ENCODE data around the gene FADS6. TPM values are rescaled to one million over a fixed set of nuclear protein-coding genes. Genes with fewer than 3 reads are reported as not detected.
"Not testable (repeated sequence)": the region's sequence is repeated elsewhere in the genome, so short reads cannot be mapped to it uniquely, and the experiment has no call there.

FADS6 gene
- total and polyA plus RNA-seq, 12 donors: 0.92 to 15.3 (median 6.0) TPM

DNA sequence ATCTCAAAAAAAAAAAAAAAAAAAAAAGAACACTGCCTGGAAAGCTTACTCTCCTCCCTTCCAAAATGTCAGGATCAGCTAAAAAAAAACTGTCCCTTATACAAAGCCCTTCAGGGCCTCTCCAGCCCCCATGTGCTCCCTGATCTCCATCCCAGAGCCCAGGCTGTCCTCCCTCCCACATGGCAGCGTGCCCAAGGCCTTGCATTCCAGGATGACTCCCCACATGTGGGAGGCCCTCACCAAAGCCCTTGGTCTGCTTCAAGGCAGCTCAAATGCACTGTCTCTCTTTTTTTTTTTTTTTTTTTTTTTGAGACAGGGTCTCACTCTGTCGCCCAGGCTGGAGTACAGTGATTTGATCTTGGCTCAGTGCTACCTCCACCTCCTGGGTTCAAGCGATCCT is 22.9 kb downstream of the FADS6 start:
- Histone ChIP-seq H3K9me3 (replicated peaks in 1 of 3) (no peaks in the 10 kb centered on the region), H3K36me3 (replicated peaks in 1 of 2) (no peaks in the 10 kb centered on the region), H3K4me1 (replicated peaks in 1 of 2) (peaks cover 47 to 49% of the 10 kb centered on the region in 2 donors), H3K27me3 (no peaks in the 10 kb centered on the region), H3K27ac (peak overlapping the region in 4 of 5 donors; percentile 43 to 94 (median 73)), H3K4me3 (peak overlapping the region in 1 of 4 donors; percentile 68)
- WGBS, 4 donors: 28 to 49% (median 42%) methylated on average over 3 of the region's 3 CpGs
- peak in 1 of 2 donors; percentile 49 for TF ChIP-seq POLR2A (IDR thresholded peaks at IDR 0.05)
- TF ChIP-seq, protein P1, sequence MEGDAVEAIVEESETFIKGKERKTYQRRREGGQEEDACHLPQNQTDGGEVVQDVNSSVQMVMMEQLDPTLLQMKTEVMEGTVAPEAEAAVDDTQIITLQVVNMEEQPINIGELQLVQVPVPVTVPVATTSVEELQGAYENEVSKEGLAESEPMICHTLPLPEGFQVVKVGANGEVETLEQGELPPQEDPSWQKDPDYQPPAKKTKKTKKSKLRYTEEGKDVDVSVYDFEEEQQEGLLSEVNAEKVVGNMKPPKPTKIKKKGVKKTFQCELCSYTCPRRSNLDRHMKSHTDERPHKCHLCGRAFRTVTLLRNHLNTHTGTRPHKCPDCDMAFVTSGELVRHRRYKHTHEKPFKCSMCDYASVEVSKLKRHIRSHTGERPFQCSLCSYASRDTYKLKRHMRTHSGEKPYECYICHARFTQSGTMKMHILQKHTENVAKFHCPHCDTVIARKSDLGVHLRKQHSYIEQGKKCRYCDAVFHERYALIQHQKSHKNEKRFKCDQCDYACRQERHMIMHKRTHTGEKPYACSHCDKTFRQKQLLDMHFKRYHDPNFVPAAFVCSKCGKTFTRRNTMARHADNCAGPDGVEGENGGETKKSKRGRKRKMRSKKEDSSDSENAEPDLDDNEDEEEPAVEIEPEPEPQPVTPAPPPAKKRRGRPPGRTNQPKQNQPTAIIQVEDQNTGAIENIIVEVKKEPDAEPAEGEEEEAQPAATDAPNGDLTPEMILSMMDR (IDR thresholded peaks at IDR 0.05): no peak
- intact Hi-C loops (cut with DNase I): no loop called here
- peak; percentile 91 to 97 (median 97) for DNase-seq

DNA sequence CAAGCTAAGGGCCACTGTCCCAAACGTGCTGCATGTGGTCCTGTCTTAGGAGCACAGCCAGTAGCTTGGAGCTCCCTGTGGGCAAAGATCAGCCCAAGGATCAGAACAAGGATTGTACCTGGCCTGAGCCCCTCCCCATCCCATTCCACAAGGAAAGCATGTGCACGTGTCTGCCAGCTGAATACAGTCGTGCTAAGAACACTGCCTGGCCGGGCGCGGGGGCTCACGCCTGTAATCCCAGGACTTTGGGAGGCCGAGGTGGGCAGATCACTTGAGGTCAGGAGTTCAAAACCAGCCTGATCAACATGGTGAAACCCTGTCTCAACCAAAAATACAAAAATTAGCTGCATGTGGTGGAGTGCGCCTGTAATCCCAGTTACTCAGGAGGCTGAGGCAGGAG is 23.4 kb downstream of the FADS6 start:
- H3K27ac ChIP-seq: peak overlapping the region in 4 of 5 donors; percentile 67 to 86 (median 80)
- H3K4me3 ChIP-seq; H3K27me3 ChIP-seq; intact Hi-C loops (cut with DNase I); H3K9me3 ChIP-seq (replicated peaks in 1 of 3); H3K36me3 ChIP-seq (replicated peaks in 1 of 2); DNase-seq: not testable (repeated sequence)
- H3K4me1 ChIP-seq (replicated peaks in 1 of 2): peaks cover 43 to 54% of the 10 kb centered on the region in 2 donors
- 49 to 78% (median 55%) methylated on average over 4 to 9 of the region's 9 CpGs for WGBS, 4 donors

DNA sequence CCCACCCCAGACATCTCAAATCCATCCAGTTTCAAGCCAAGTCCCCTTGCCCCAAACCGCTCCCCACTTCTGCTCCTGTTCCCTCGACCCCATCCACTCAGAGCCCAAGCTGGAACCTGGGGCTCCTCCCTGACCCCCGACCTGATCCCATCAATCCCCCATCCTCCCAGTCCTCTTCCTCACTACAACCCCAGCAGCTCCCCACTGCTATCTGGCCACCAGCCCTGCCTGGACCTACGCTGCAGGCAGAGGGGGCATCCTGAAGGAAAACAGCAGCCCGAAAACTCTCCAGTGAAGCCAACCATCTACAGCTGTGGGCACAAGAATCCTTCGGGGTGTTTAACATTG is 24.6 kb downstream of the FADS6 start:
- peak overlapping the region; percentile 19 to 86 (median 78) for H3K27ac ChIP-seq
- H3K4me1 ChIP-seq (replicated peaks in 1 of 2): peaks cover 43 to 57% of the 10 kb centered on the region in 2 donors
- peak overlapping the region in 1 of 4 donors; percentile 32 for H3K4me3 ChIP-seq
- 44 to 66% (median 48%) methylated on average over 6 of the region's 6 CpGs for WGBS, 4 donors
- H3K36me3 ChIP-seq (replicated peaks in 1 of 2): peaks cover 0 to 6% of the 10 kb centered on the region in 2 donors
- no peaks in the 10 kb centered on the region for H3K9me3 ChIP-seq (replicated peaks in 1 of 3)
- DNase-seq: no peak
- intact Hi-C loops (cut with DNase I): no loop called here
- TF ChIP-seq, protein P1 (IDR thresholded peaks at IDR 0.05): no peak
- no peak for TF ChIP-seq POLR2A (IDR thresholded peaks at IDR 0.05)
- H3K27me3 ChIP-seq: no peaks in the 10 kb centered on the region

DNA sequence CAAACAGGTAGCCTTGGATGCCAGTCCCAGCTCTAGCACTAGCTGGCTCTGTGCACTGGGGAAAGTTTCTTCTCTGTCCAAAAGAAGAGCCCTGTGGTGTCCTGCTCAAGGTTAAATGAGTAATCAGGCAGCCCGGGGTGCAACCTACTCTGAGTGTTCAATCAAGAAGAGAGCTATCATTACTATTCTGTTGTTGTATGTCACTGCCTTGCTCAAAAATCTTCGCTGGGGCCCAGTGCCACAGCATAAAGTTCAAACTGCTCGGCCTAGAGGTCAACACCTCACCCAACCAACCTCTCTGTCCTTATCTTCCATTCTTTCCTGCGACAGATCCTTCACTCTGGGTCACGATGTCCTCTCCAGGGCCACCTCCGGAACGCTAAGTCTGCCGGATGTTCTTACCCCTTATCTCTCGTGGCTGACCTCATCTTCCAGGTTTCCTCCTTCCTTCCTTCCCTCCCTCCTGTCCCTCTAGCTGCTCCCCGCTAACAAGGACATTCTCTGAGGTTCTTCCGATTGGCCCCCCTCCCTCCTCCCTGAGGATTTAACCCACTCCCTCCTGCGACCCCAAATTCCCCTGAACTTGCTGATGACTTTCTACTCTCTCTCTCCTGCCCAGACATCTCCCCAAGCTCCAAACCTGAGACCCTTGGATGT is 25.1 kb downstream of the FADS6 start:
- Histone ChIP-seq H3K4me1 (replicated peaks in 1 of 2) (peaks cover 43 to 55% of the 10 kb centered on the region in 2 donors), H3K9me3 (replicated peaks in 1 of 3) (no peaks in the 10 kb centered on the region), H3K36me3 (replicated peaks in 1 of 2) (peaks cover 0 to 9% of the 10 kb centered on the region in 2 donors), H3K27me3 (no peaks in the 10 kb centered on the region), H3K27ac (peak overlapping the region; percentile 19 to 86 (median 78)), H3K4me3 (peak overlapping the region in 1 of 4 donors; percentile 32)
- DNase-seq: peak; percentile 72 to 94 (median 93)
- intact Hi-C loops (cut with DNase I): no loop called here
- 30 to 46% (median 41%) methylated on average over 11 to 12 of the region's 12 CpGs for WGBS, 4 donors
- TF ChIP-seq POLR2A (IDR thresholded peaks at IDR 0.05): peak in 1 of 2 donors; percentile 59
- TF ChIP-seq, protein P1 (IDR thresholded peaks at IDR 0.05): no peak
